GM12878 (cell line): ENCODE measurements around the gene SESN1. TPM values are rescaled to one million over a fixed set of nuclear protein-coding genes. Genes with fewer than 3 reads are reported as not detected.

Source experiments
- ATAC-seq: fragments of 200-7000 bp; cut with Tn5 transposase; 3 replicates; pipeline ENCODE4 v1.9.1; 2020; ENCODE audit warnings: mild to moderate bottlenecking, moderate library complexity
- BruUV-seq: library from RNA; stranded (reverse); fragments of 400-500 nt; replicated peaks from 2 replicates; lab custom pipeline; 2021; lab: Mats Ljungman, UMichigan
- CTCF ChIA-PET: fragments of 300-600 bp; sonication (Branson Sonifier 250); formaldehyde crosslinking; extraction: SDS; loops from one replicate; lab custom pipeline; 2021; ENCODE audit warnings: inconsistent platforms; lab: Yijun Ruan, JAX
- POLR2A ChIA-PET: fragments of 350-600 bp; formaldehyde crosslinking; extraction: SDS; loops from one replicate; lab custom pipeline; 2021; ENCODE audit warnings: inconsistent platforms; lab: Charles Lee
- RAD21 ChIA-PET: fragments of 300-600 bp; sonication (Branson Sonifier 250); formaldehyde crosslinking; loops from one replicate; lab custom pipeline; 2023; ENCODE audit warnings: antibody characterized with exemption; ENCODE audit not compliant: unreplicated experiment; lab: Charles Lee
- SMC1A ChIA-PET: fragments of 300-600 bp; sonication (Branson Sonifier 250); formaldehyde crosslinking; loops from one replicate; lab custom pipeline; 2023; ENCODE audit not compliant: unreplicated experiment, uncharacterized antibody; lab: Charles Lee
- DNase-seq: peaks from one replicate; pipeline ENCODE4 v3.0.0-alpha.2; 2011; ENCODE audit warnings: low read depth, low spot score
- FAIRE-seq: peaks from 3 replicates; lab custom pipeline; 2011; peaks lifted over from hg19 to GRCh38; lab: Jason Lieb, UNC
- H2AFZ ChIP-seq: 2 replicates; pipeline ENCODE4 v1.6.0; 2011; ENCODE audit warnings: low read depth, low read length, control low read depth; ENCODE audit not compliant: control insufficient read depth
- H3K27ac ChIP-seq: 2 replicates; pipeline ENCODE4 v1.5.1; 2011; ENCODE audit warnings: control low read depth; ENCODE audit not compliant: control insufficient read depth, insufficient read depth
- H3K27me3 ChIP-seq, 2 experiments: replicated peaks in 1 of 2; 2 replicates each; pipeline versions ENCODE4 v1.6.0 to v1.6.1; 2011; ENCODE audit warnings: low read length in 1 of 2; ENCODE audit not compliant: control insufficient read depth in 2 of 2, insufficient read depth in 2 of 2
- H3K36me3 ChIP-seq, 2 experiments: 2 replicates each; pipeline ENCODE4 v1.5.1; 2011; ENCODE audit warnings: low read length in 1 of 2; ENCODE audit not compliant: control insufficient read depth in 2 of 2, insufficient read depth in 2 of 2
- H3K4me1 ChIP-seq: 2 replicates; pipeline ENCODE4 v1.6.1; 2011; ENCODE audit warnings: mild to moderate bottlenecking, low read length, moderate library complexity, mixed read lengths; ENCODE audit not compliant: control insufficient read depth, insufficient read depth
- H3K4me2 ChIP-seq: 2 replicates; pipeline ENCODE4 v1.6.0; 2011; ENCODE audit warnings: control low read depth; ENCODE audit not compliant: control insufficient read depth, insufficient read depth
- H3K4me3 ChIP-seq: fragments of 200-600 bp; sonication (generic); 2 replicates; pipeline ENCODE4 v1.5.1; 2016
- H3K79me2 ChIP-seq: 2 replicates; pipeline ENCODE4 v1.6.0; 2011; ENCODE audit warnings: low read length; ENCODE audit not compliant: control insufficient read depth, insufficient read depth
- H3K9ac ChIP-seq: 2 replicates; pipeline ENCODE4 v1.8.0; 2011; ENCODE audit warnings: low read length, control low read depth, mixed read lengths; ENCODE audit not compliant: control insufficient read depth, insufficient read depth
- H3K9me3 ChIP-seq: replicated peaks from 3 replicates; pipeline ENCODE4 v1.5.1; 2011; ENCODE audit warnings: mild to moderate bottlenecking, low read length; ENCODE audit not compliant: control insufficient read depth, insufficient read depth
- H4K20me1 ChIP-seq: 2 replicates; pipeline ENCODE4 v1.6.0; 2011; ENCODE audit not compliant: control insufficient read depth, insufficient read depth
- BCL3 ChIP-seq: IDR thresholded peaks from 2 replicates; pipeline ENCODE4 v1.6.1; 2011; ENCODE audit warnings: borderline replicate concordance, low read depth, mild to moderate bottlenecking, moderate library complexity, low read length; ENCODE audit not compliant: insufficient read depth, poor library complexity, severe bottlenecking
- CTCF ChIP-seq, 3 experiments: IDR thresholded peaks in 2 of 3; conservative IDR thresholded peaks in 1 of 3; 2 replicates each; pipeline ENCODE4 v1.5.1; 2011; ENCODE audit warnings: low read depth in 3 of 3, low read length in 3 of 3, mild to moderate bottlenecking in 3 of 3, control low read depth in 2 of 3, moderate library complexity in 2 of 3, inconsistent platforms in 1 of 3, mixed read lengths in 1 of 3; ENCODE audit not compliant: control insufficient read depth in 2 of 3, insufficient read depth in 1 of 3; ENCODE audit errors: extremely low read depth in 1 of 3
- E2F4 ChIP-seq: IDR thresholded peaks from 2 replicates; pipeline ENCODE4 v1.6.1; 2012; ENCODE audit warnings: low read depth, low read length, improper control_type of control experiment
- MXI1 ChIP-seq: fragments of 150-350 bp; IDR thresholded peaks from 2 replicates; pipeline ENCODE4 v1.6.1; 2011; ENCODE audit warnings: low read depth, mild to moderate bottlenecking, inconsistent platforms, low read length, improper control_type of control experiment
- NFIC ChIP-seq: IDR thresholded peaks from 2 replicates; pipeline ENCODE4 v1.6.1; 2012; ENCODE audit warnings: low read depth, mild to moderate bottlenecking, inconsistent platforms, low read length, moderate library complexity
- NFYB ChIP-seq: IDR thresholded peaks from 2 replicates; pipeline ENCODE4 v1.6.1; 2011; ENCODE audit warnings: low read depth, mild to moderate bottlenecking, low read length, improper control_type of control experiment, moderate library complexity; ENCODE audit not compliant: insufficient read depth
- RFX5 ChIP-seq: IDR thresholded peaks from 2 replicates; pipeline ENCODE4 v1.6.1; 2011; ENCODE audit warnings: low read depth, low read length, improper control_type of control experiment
- SMAD5 ChIP-seq: IDR thresholded peaks from 2 replicates; pipeline ENCODE4 v1.6.1; 2016; ENCODE audit warnings: antibody characterized with exemption, low read depth
- SRF ChIP-seq, 2 experiments: IDR thresholded peaks; 2 replicates each; pipeline ENCODE4 v1.6.1; 2011; ENCODE audit warnings: low read depth in 2 of 2, low read length in 2 of 2, mild to moderate bottlenecking in 1 of 2, moderate library complexity in 1 of 2
- ZBED1 ChIP-seq: IDR thresholded peaks from 2 replicates; pipeline ENCODE4 v1.6.1; 2016; ENCODE audit warnings: borderline replicate concordance
- WGBS: methylation state at CpG from one replicate; pipeline ENCODE4 v1.1.6; 2016; ENCODE audit warnings: low lambda C conversion rate; ENCODE audit not compliant: insufficient replicate concordance, insufficient coverage; ENCODE audit errors: missing lambda C conversion rate; 5-methylcytosine and 5-hydroxymethylcytosine counted together
- in situ Hi-C: fragments of 300-500 bp; cut with MboI; formaldehyde crosslinking; loops from 9 replicates; pipeline ENCODE4 v1.14.3; 2018; ENCODE audit warnings: mixed read lengths
- intact Hi-C: fragments of 100-400 bp; cut with micrococcal nuclease; formaldehyde crosslinking; loops from one replicate; pipeline ENCODE4 v1.14.2; 2022; ENCODE audit not compliant: unreplicated experiment
- polyA plus RNA-seq, 11 experiments: library from polyadenylated mRNA; depleted of rRNA in 4 of 11; unstranded in 6 of 11; stranded (reverse) in 5 of 11; fragments of >200 nt; fragmentation: Nextera tagmentation in 4 of 11; fragmentation: Illumina TruSeq in 1 of 11; extraction: Ambion mirVana in 4 of 11; extraction: Trizol in 1 of 11; gene quantifications; 1 replicate in 1 of 11; 2 replicates in 10 of 11; pipeline versions ENCODE4 v1.2.1 to v1.2.3, GENCODE V29; 2011 to 2016; ENCODE audit warnings: inconsistent platforms in 2 of 11, missing spikeins in 2 of 11, low read depth in 1 of 11
- total RNA-seq, 4 experiments: library from RNA; depleted of rRNA in 3 of 4; stranded (reverse); fragments of >200 nt in 3 of 4; fragmentation: Illumina TruSeq in 1 of 4; extraction: Trizol in 1 of 4; gene quantifications; 2 replicates each; pipeline versions ENCODE4 v1.2.1 to v1.2.3, GENCODE V29; 2013 to 2021

The SESN1 gene
- total and polyA plus RNA-seq, 10 of the 15 experiments (the other 5 are each of a cell fraction or from before 2014, with no cell fraction given): 1.3 to 13.0 (median 3.3) TPM

GRCh38 chr6:109014606-109015005 lies 80.0 kb downstream of the SESN1 start (continued):
- TF ChIP-seq NFIC (no peak), MXI1 (no peak), NFYB (no peak), E2F4 (no peak)

- FAIRE-seq: no peak
- H3K4me2 ChIP-seq: no peak overlapping the region
- intact Hi-C loops: no loop called here
Observed at GRCh38 chr6:109013656-109014305, 80.9 kb downstream of the SESN1 start.

More at GRCh38 chr6:109013656-109014305, 80.9 kb downstream of the SESN1 start:
- Histone ChIP-seq H3K9me3 (no peaks in the 10 kb centered on the region), H3K79me2 (no peaks in the 10 kb centered on the region), H3K9ac (no peak overlapping the region), H3K27me3 (peaks cover 3 to 7% of the 10 kb centered on the region in 2 experiments), H3K4me3 (no peak overlapping the region), H3K27ac (no peak overlapping the region), H3K4me1 (peaks cover 3% of the 10 kb centered on the region), H2AFZ (no peak overlapping the region), H4K20me1 (no peaks in the 10 kb centered on the region), H3K36me3 (no peaks in the 10 kb centered on the region)
- ChIA-PET POLR2A (no interaction called here), SMC1A (no interaction called here), RAD21 (no interaction called here), CTCF (interaction anchor here (0.6 to 1.8 kb wide), 3 partner anchors 59 to 455 kb away, joined by 3 to 7 read pairs (median 5); no protein-coding TSS in a partner anchor)
- BruUV-seq: no TSS peak
- TF ChIP-seq BCL3 (no peak), SRF (IDR thresholded peaks at IDR 0.05; ENCODE audit: low read depth in 2 of 2, low read length in 2 of 2) (no peak), SMAD5 (no peak), RFX5 (no peak), ZBED1 (no peak), CTCF (IDR thresholded peaks at IDR 0.05 in 2 of 3, conservative IDR thresholded peaks at IDR 0.05 in 1 of 3; ENCODE audit: control insufficient read depth in 2 of 3, extremely low read depth in 1 of 3, insufficient read depth in 1 of 3, low read depth in 3 of 3, low read length in 3 of 3) (no peak), MXI1 (no peak)
- DNase-seq: no peak
- 45% methylated on average over 2 of the region's 2 CpGs for WGBS
- ATAC-seq: no peak
- in situ Hi-C loops: no loop called here
